Chondrocyte (in vitro differentiated cells): ENCODE measurements around the gene KLHL33. TPM values are rescaled to one million over a fixed set of nuclear protein-coding genes. Genes with fewer than 3 reads are reported as not detected.
A peak's percentile ranks its signal among the peaks of the same experiment; 100 is the strongest.
"Not testable (repeated sequence)": the region's sequence is repeated elsewhere in the genome, so short reads cannot be mapped to it uniquely, and the experiment has no call there.

Experiments
- DNase-seq: peaks from one replicate; pipeline ENCODE4 v3.0.0; 2021; ENCODE audit warnings: mixed read lengths, low spot score
- H3K27ac Mint-ChIP-seq: one replicate; pipeline ENCODE4 v1.8.0; 2021; ENCODE audit warnings: mild to moderate bottlenecking, moderate library complexity, mixed read lengths; ENCODE audit not compliant: unreplicated experiment
- H3K27me3 Mint-ChIP-seq: 2 replicates; pipeline ENCODE4 v1.8.0; 2021; ENCODE audit warnings: low read depth, mixed read lengths
- H3K36me3 Mint-ChIP-seq: 2 replicates; pipeline ENCODE4 v1.8.0; 2021; ENCODE audit warnings: low read depth, mixed read lengths
- H3K4me1 Mint-ChIP-seq: 2 replicates; pipeline ENCODE4 v1.8.0; 2021; ENCODE audit warnings: low read depth, mild to moderate bottlenecking, mixed read lengths
- H3K4me3 Mint-ChIP-seq: one replicate; pipeline ENCODE4 v1.8.0; 2021; ENCODE audit warnings: mild to moderate bottlenecking, moderate library complexity, mixed read lengths; ENCODE audit not compliant: unreplicated experiment
- H3K9me3 Mint-ChIP-seq: 2 replicates; pipeline ENCODE4 v1.8.0; 2021; ENCODE audit warnings: low read depth, mixed read lengths
- CTCF ChIP-seq: fragments of 200-600 bp; sonication (generic); IDR thresholded peaks from 2 replicates; pipeline ENCODE4 v1.5.0; 2021; ENCODE audit warnings: antibody characterized with exemption, mild to moderate bottlenecking, moderate library complexity
- total RNA-seq: library from RNA; stranded (reverse); gene quantifications from 3 replicates; pipeline ENCODE4 v1.2.1, GENCODE V29; 2021

The KLHL33 gene
- total RNA-seq, 1 donor from 2014 or later = not detected

- peaks cover 23% of the 10 kb centered on the region for H3K4me1 Mint-ChIP-seq
- H3K36me3 Mint-ChIP-seq = peaks cover 21% of the 10 kb centered on the region
- H3K4me3 Mint-ChIP-seq = no peak overlapping the region
- TF ChIP-seq CTCF = no peak
- no peaks in the 10 kb centered on the region for H3K9me3 Mint-ChIP-seq
- DNase-seq = no peak
- no peaks in the 10 kb centered on the region for H3K27me3 Mint-ChIP-seq
- H3K27ac Mint-ChIP-seq = no peak overlapping the region
These were observed 19.7 kb upstream of the KLHL33 start for GRCh38 chr14:20455355-20456300.

GRCh38 chr14:20454516-20455354, 18.8 kb upstream of the KLHL33 start, which contains the start of the genes APEX1 and OSGEP:
Gene APEX1 (plus strand): TSS chr14:20455226. CDS start chr14:20455646, 420 bp downstream.
Gene OSGEP (minus strand): TSS chr14:20454812. CDS start chr14:20454683, 129 bp downstream.
- no peaks in the 10 kb centered on the region for H3K9me3 Mint-ChIP-seq
- no peak within 1 kb of the TSS for H3K27ac Mint-ChIP-seq
- peaks cover 14% of the 10 kb centered on the region for H3K4me1 Mint-ChIP-seq
- peak; percentile 6 for TF ChIP-seq CTCF
- no peaks in the 10 kb centered on the region for H3K27me3 Mint-ChIP-seq
- no peak within 1 kb of the TSS for H3K4me3 Mint-ChIP-seq
- peak; percentile 99 for DNase-seq
- peaks cover 22% of the 10 kb centered on the region for H3K36me3 Mint-ChIP-seq

GRCh38 chr14:20452831-20453230, 16.9 kb upstream of the KLHL33 start:
- not testable (repeated sequence) for DNase-seq, H3K4me3 Mint-ChIP-seq, H3K4me1 Mint-ChIP-seq, H3K9me3 Mint-ChIP-seq, H3K27ac Mint-ChIP-seq, H3K27me3 Mint-ChIP-seq
- peaks cover 33% of the 10 kb centered on the region for H3K36me3 Mint-ChIP-seq

GRCh38 chr14:20446889-20447288, 10.9 kb upstream of the KLHL33 start:
- Mint-ChIP-seq H3K4me1 (no peaks in the 10 kb centered on the region), H3K27ac (no peak overlapping the region), H3K36me3 (peaks cover 30% of the 10 kb centered on the region), H3K4me3 (no peak overlapping the region), H3K27me3 (no peaks in the 10 kb centered on the region), H3K9me3 (no peaks in the 10 kb centered on the region)
- no peak for DNase-seq
- no peak for TF ChIP-seq CTCF

- H3K27ac Mint-ChIP-seq, DNase-seq, H3K27me3 Mint-ChIP-seq, H3K9me3 Mint-ChIP-seq, H3K4me3 Mint-ChIP-seq, H3K4me1 Mint-ChIP-seq: not testable (repeated sequence)
- H3K36me3 Mint-ChIP-seq = peaks cover 15% of the 10 kb centered on the region
These were observed 7.7 kb upstream of the KLHL33 start for GRCh38 chr14:20443650-20444049.

GRCh38 chr14:20441461-20441860, 5.5 kb upstream of the KLHL33 start:
- H3K36me3 Mint-ChIP-seq = no peaks in the 10 kb centered on the region
- H3K4me3 Mint-ChIP-seq = no peak overlapping the region
- no peak for TF ChIP-seq CTCF
- no peaks in the 10 kb centered on the region for H3K9me3 Mint-ChIP-seq
- no peak overlapping the region for H3K27ac Mint-ChIP-seq
- H3K27me3 Mint-ChIP-seq = peaks cover 2% of the 10 kb centered on the region
- no peak for DNase-seq
- peaks cover 5% of the 10 kb centered on the region for H3K4me1 Mint-ChIP-seq
